Activated B cell treated with CpG ODN at 0.5 μM for 24 hours (primary cell): ENCODE measurements around the gene TUSC2. TPM values are rescaled to one million over a fixed set of nuclear protein-coding genes. Genes with fewer than 3 reads are reported as not detected.

Source experiments
- ATAC-seq: fragments of 200-7000 bp; cut with Tn5 transposase; one replicate; pipeline ENCODE4 v1.10.0; 2021; ENCODE audit warnings: low read depth, mild to moderate bottlenecking, moderate library complexity
- CTCF ChIA-PET: fragments of 350-600 bp; sonication (Branson Sonifier 250); formaldehyde crosslinking; loops from one replicate; lab custom pipeline; 2021; ENCODE audit warnings: antibody characterized with exemption; lab: Charles Lee
- POLR2A ChIA-PET: fragments of 350-600 bp; sonication (Branson Sonifier 250); formaldehyde crosslinking; loops from one replicate; lab custom pipeline; 2021; ENCODE audit warnings: antibody characterized with exemption; lab: Charles Lee
- DNase-seq: peaks from one replicate; pipeline ENCODE4 v3.0.0; 2022
- H3K27ac Mint-ChIP-seq: one replicate; pipeline ENCODE4 v1.8.0; 2020; ENCODE audit warnings: mixed read lengths
- H3K27me3 Mint-ChIP-seq: one replicate; pipeline ENCODE4 v1.8.0; 2021; ENCODE audit warnings: mixed read lengths
- H3K36me3 Mint-ChIP-seq: one replicate; pipeline ENCODE4 v1.8.0; 2021; ENCODE audit warnings: low read depth, mixed read lengths
- H3K4me1 Mint-ChIP-seq: one replicate; pipeline ENCODE4 v1.8.0; 2021; ENCODE audit warnings: mixed read lengths
- H3K4me3 Mint-ChIP-seq: one replicate; pipeline ENCODE4 v1.8.0; 2020; ENCODE audit warnings: mild to moderate bottlenecking, mixed read lengths
- H3K9me3 Mint-ChIP-seq: one replicate; pipeline ENCODE4 v1.8.0; 2020; ENCODE audit warnings: mixed read lengths
- CTCF ChIP-seq: fragments of 200-600 bp; IDR thresholded peaks from one replicate; pipeline ENCODE4 v1.8.0; 2022; ENCODE audit warnings: antibody characterized with exemption, mild to moderate bottlenecking
- intact Hi-C: fragments of 100-400 bp; cut with micrococcal nuclease; formaldehyde crosslinking; loops from one replicate; pipeline ENCODE4 v1.15.1; 2024
- total RNA-seq: library from RNA; stranded (reverse); gene quantifications from 2 replicates; pipeline ENCODE4 v1.2.3, GENCODE V29; 2022

TUSC2 gene
- total RNA-seq, 1 donor from 2014 or later = 33.4 TPM

GRCh38 chr3:50341537-50341936 lies 13.5 kb upstream of the TUSC2 start:
- H3K27me3 Mint-ChIP-seq = no peaks in the 10 kb centered on the region
- CTCF ChIA-PET = no interaction called here
- intact Hi-C loops = no loop called here
- H3K36me3 Mint-ChIP-seq = peaks cover 6% of the 10 kb centered on the region
- DNase-seq (no peak), ATAC-seq (no peak)
- POLR2A ChIA-PET = interaction anchor here (0.7 to 6.5 kb wide), 11 partner anchors 7 to 1065 kb away, joined by 3 to 195 read pairs (median 6); partner anchors contain the start of genes CYB561D2, GNAI2, HEMK1 and HYAL2
- H3K4me1 Mint-ChIP-seq = peaks cover 52% of the 10 kb centered on the region
- peak overlapping the region; percentile 95 for H3K4me3 Mint-ChIP-seq
- no peaks in the 10 kb centered on the region for H3K9me3 Mint-ChIP-seq
- TF ChIP-seq CTCF = no peak
- peak overlapping the region; percentile 96 for H3K27ac Mint-ChIP-seq

GRCh38 chr3:50340448-50341329 lies 12.7 kb upstream of the TUSC2 start, which contains the start of gene RASSF1:
Gene RASSF1, minus strand, starts transcription at chr3:50340836. Its CDS starts 31 bp downstream, at chr3:50340805.
- H3K4me1 Mint-ChIP-seq = peaks cover 55% of the 10 kb centered on the region
- peaks cover 9% of the 10 kb centered on the region for H3K36me3 Mint-ChIP-seq
- intact Hi-C loops = loop anchor here (1.0 kb wide), 1 partner anchor 10 kb away; the partner anchor contains the start of genes CYB561D2 and NPRL2
- ChIA-PET POLR2A (interaction anchor here (0.6 to 6.5 kb wide), 17 partner anchors 8 to 1885 kb away, joined by 3 to 195 read pairs (median 4); partner anchors contain the start of genes CYB561D2, GNAI2, HEMK1 and HYAL2), CTCF (interaction anchor here (0.9 to 1.8 kb wide), 2 partner anchors 10 to 19 kb away, joined by 3 to 6 read pairs; partner anchors contain the start of genes CYB561D2 and NPRL2)
- peak within 1 kb of the TSS; percentile 98 for H3K27ac Mint-ChIP-seq
- H3K27me3 Mint-ChIP-seq = no peaks in the 10 kb centered on the region
- ATAC-seq = peak; percentile 10
- no peak for TF ChIP-seq CTCF
- H3K4me3 Mint-ChIP-seq = peak within 1 kb of the TSS; percentile 95
- no peaks in the 10 kb centered on the region for H3K9me3 Mint-ChIP-seq
- peak; percentile 61 for DNase-seq

- Mint-ChIP-seq H3K36me3 (peaks cover 10% of the 10 kb centered on the region), H3K4me3 (peak overlapping the region; percentile 95), H3K9me3 (no peaks in the 10 kb centered on the region), H3K27me3 (no peaks in the 10 kb centered on the region), H3K27ac (peak overlapping the region; percentile 98), H3K4me1 (peaks cover 55% of the 10 kb centered on the region)
- intact Hi-C loops = loop anchor here (1.0 kb wide), 1 partner anchor 10 kb away; the partner anchor contains the start of genes CYB561D2 and NPRL2
- CTCF ChIA-PET = interaction anchor here (0.9 to 1.8 kb wide), 2 partner anchors 10 to 19 kb away, joined by 3 to 6 read pairs; partner anchors contain the start of genes CYB561D2 and NPRL2
- ATAC-seq (no peak), DNase-seq (no peak)
- no peak for TF ChIP-seq CTCF
- POLR2A ChIA-PET = interaction anchor here (0.6 to 6.5 kb wide), 13 partner anchors 8 to 1886 kb away, joined by 3 to 195 read pairs (median 6); partner anchors contain the start of genes CYB561D2, GNAI2, HEMK1 and HYAL2
Observed at GRCh38 chr3:50340147-50340447, 12.1 kb upstream of the TUSC2 start.

GRCh38 chr3:50339485-50340146 lies 11.6 kb upstream of the TUSC2 start:
- H3K4me3 Mint-ChIP-seq = peak overlapping the region; percentile 95
- H3K9me3 Mint-ChIP-seq = no peaks in the 10 kb centered on the region
- intact Hi-C loops = loop anchor here (1.0 kb wide), 1 partner anchor 11 kb away; the partner anchor contains the start of genes CYB561D2 and NPRL2
- peaks cover 57% of the 10 kb centered on the region for H3K4me1 Mint-ChIP-seq
- ChIA-PET CTCF (interaction anchor here (1.8 kb wide), 1 partner anchor 11 kb away, joined by 6 read pairs; the partner anchor contains the start of genes CYB561D2 and NPRL2), POLR2A (interaction anchor here (0.7 to 6.5 kb wide), 9 partner anchors 9 to 1328 kb away, joined by 5 to 195 read pairs (median 9); partner anchors contain the start of genes CYB561D2, HEMK1, HYAL2 and HYAL3)
- H3K36me3 Mint-ChIP-seq = peaks cover 10% of the 10 kb centered on the region
- no peaks in the 10 kb centered on the region for H3K27me3 Mint-ChIP-seq
- no peak for TF ChIP-seq CTCF
- H3K27ac Mint-ChIP-seq = peak overlapping the region; percentile 98
- no peak for DNase-seq
- no peak for ATAC-seq
